ENCODE results near the gene GTF2A1.

GTF2A1 gene

DNA sequence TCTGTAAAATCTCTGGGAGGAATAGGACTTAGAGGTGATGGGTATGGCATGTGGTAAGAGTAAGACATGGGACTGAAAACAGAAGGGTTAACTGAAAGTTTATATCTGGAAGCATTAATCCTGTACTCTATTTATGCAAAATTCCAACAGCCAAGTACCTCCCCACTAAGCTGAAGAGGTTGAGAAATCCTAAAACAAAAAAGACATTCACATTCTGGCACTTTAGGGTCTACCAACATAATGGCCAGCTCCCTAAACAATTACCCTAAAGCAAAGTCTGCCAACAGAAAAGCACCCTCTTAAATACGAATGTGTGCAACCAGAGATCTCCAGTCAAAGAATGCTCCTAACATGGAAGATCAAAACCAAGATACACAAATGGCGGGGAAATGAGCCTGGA is 87.4 kb downstream of the GTF2A1 start:
- DNase-seq (ENCODE audit: low read depth): no peak

- DNase-seq (ENCODE audit: low read depth): no peak
Observed at GRCh38 chr14:81132468-81132867, 88.3 kb downstream of the GTF2A1 start.

DNA sequence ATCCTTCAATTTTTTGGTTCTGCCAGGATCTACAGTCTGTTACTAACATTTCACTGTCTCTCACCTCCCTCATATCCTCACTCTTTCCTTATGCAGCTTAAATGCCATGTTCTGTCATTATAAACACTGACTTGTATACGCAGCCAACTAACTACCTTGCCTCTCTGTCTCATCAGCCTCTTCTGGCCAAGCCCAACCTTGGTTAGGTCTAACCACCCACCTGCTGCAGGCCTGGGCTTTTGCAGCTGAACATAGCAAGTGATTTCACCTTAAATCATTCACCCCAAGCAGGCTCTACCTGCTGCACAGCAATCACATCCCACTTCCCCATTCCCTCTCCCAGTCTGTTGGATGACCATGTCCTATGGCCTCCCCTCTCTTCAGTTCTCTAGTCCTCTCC is 91.5 kb downstream of the GTF2A1 start:
- DNase-seq (ENCODE audit: low read depth): no peak

- no peak for DNase-seq (ENCODE audit: low read depth)
Observed at GRCh38 chr14:81127785-81128184, 93.0 kb downstream of the GTF2A1 start.

DNA sequence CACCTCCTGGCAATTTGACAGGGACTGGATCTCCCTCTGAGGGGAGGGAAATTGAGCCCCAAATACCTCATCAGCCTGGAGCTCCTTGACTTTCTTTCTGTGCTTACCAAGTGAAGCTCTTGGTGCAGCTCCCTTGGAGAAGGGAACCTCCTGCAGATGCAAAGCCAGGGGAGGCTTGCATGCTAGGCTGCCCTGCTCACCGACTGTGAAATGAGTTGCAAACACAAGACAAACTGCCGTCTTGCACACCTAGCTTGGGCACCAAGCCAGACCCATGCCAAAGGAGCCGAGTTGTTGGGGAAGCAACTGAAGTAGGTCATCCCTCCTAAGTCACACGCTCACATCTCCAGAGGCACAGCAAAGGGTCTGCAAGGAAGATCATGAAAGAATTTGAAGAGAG is 95.2 kb downstream of the GTF2A1 start:
- no peak for DNase-seq (ENCODE audit: low read depth)

Data from CMK (cell line).